Stimulated activated CD4-positive, alpha-beta T cell treated with anti-CD3 and anti-CD28 coated beads, Interleukin-15, amount 100 ng/mL, for 1 hour (primary cell): Measurements from ENCODE around the gene LGALS9.
"Not testable (repeated sequence)": the region's sequence is repeated elsewhere in the genome, so short reads cannot be mapped to it uniquely, and the experiment has no call there.

Experiments
- DNase-seq, 2 donors: peaks; one replicate each; pipeline ENCODE4 v3.0.0-alpha.2; 2020; ENCODE audit warnings: low read depth in 1 of 2, low spot score in 1 of 2

Gene LGALS9

GRCh38 chr17:27627514-27627913, 3.5 kb upstream of the LGALS9 start:
- no peak for DNase-seq

GRCh38 chr17:27628376-27628775, 2.6 kb upstream of the LGALS9 start:
- no peak for DNase-seq

GRCh38 chr17:27629260-27629659, 1.7 kb upstream of the LGALS9 start:
- not testable (repeated sequence) for DNase-seq

- no peak for DNase-seq
These were observed 398 bp downstream of the LGALS9 start for GRCh38 chr17:27631411-27631760.

GRCh38 chr17:27631897-27632725, 1.1 kb downstream of the LGALS9 start:
- DNase-seq, result no peak

- DNase-seq, result not testable (repeated sequence)
These were observed 1.8 kb downstream of the LGALS9 start for GRCh38 chr17:27632766-27633165.

- DNase-seq, result no peak
These were observed 2.5 kb downstream of the LGALS9 start for GRCh38 chr17:27633312-27634025.

GRCh38 chr17:27634026-27634335, 3.0 kb downstream of the LGALS9 start:
- no peak for DNase-seq

GRCh38 chr17:27634776-27635175, 3.8 kb downstream of the LGALS9 start:
- DNase-seq, result no peak

GRCh38 chr17:27635275-27635823, 4.4 kb downstream of the LGALS9 start:
- no peak for DNase-seq

GRCh38 chr17:27636005-27636520, 5.1 kb downstream of the LGALS9 start:
- DNase-seq, result not testable (repeated sequence)

GRCh38 chr17:27637818-27638217, 6.8 kb downstream of the LGALS9 start:
- DNase-seq, result not testable (repeated sequence)

- not testable (repeated sequence) for DNase-seq
These were observed 7.5 kb downstream of the LGALS9 start for GRCh38 chr17:27638415-27638914.

GRCh38 chr17:27640790-27641189, 9.8 kb downstream of the LGALS9 start:
- DNase-seq, result no peak

- no peak for DNase-seq
These were observed 13.6 kb downstream of the LGALS9 start for GRCh38 chr17:27644586-27644985.

GRCh38 chr17:27645621-27646020, 14.6 kb downstream of the LGALS9 start:
- not testable (repeated sequence) for DNase-seq

GRCh38 chr17:27646232-27646631, 15.2 kb downstream of the LGALS9 start:
- no peak for DNase-seq

- no peak for DNase-seq
These were observed 16.8 kb downstream of the LGALS9 start for GRCh38 chr17:27647765-27648164.

GRCh38 chr17:27649111-27649571, 18.2 kb downstream of the LGALS9 start:
- not testable (repeated sequence) for DNase-seq

- no peak for DNase-seq
These were observed 18.9 kb downstream of the LGALS9 start for GRCh38 chr17:27649929-27650328.

GRCh38 chr17:27650836-27651235, 19.8 kb downstream of the LGALS9 start:
- DNase-seq, result no peak
